Loucy (cell line): ENCODE data around the gene KLK4.

ENCODE experiments used
- CTCF ChIP-seq: fragments of 200-600 bp; sonication (generic); conservative IDR thresholded peaks from 2 replicates; pipeline ENCODE4 v1.5.1; 2014; ENCODE audit warnings: mild to moderate bottlenecking, antibody characterized with exemption, low read length
- EZH2phosphoT487 ChIP-seq: fragments of 200-600 bp; IDR thresholded peaks from 2 replicates; pipeline ENCODE4 v1.6.1; 2018; ENCODE audit warnings: antibody characterized with exemption, mild to moderate bottlenecking, moderate library complexity, borderline replicate concordance

- TF ChIP-seq CTCF, result no peak
- no peak for TF ChIP-seq EZH2phosphoT487
These were observed 11.6 kb downstream of the KLK4 start for GRCh38 chr19:50899569-50899968.
